ENCODE measurements around the gene PLPP1. TPM values are rescaled to one million over a fixed set of nuclear protein-coding genes. Genes with fewer than 3 reads are reported as not detected.

PLPP1 gene
- total RNA-seq = 33.6 and 36.5 TPM in 2 replicates

DNA sequence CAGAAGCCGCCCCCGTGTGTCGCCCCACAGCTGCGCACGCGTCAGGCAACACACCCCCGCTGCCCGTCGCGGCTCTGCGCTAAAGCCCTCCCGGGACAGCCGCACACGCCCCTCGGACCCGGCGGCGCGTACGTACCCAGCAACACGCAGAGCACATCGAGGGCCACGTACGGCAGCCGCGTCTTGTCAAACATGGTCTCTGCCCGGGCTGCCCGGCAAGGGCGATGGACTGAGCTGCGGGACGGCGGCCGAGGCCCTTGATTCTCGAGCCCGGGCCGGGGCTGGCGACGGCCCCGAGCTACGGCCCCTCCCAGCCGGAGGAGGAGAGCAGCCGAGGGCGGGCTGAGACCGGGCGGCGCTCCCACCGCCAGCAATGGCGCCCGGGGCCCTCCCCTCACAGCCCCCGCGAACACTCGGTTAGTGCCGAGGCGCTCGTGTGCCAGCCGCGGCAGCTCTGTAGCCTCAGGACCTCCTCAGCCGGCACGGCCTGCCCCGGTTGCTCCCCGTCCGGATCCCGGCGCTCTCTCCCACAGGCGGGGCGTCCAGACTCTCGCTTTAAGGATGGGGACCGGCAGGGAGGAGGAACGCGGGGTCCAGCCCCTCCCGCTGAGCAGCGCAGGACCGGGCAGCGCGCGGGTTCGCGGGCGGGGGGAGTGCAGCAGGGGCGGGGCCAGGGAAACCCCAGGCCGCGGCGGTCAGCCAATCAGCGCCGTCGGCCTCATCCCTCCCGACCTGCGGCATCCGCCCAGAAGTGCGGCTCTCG is at the start of gene PLPP1:
TSS of gene PLPP1 (minus strand) at position 529 of the 763 bp plus-strand sequence. CDS start at position 194, 335 bp downstream.
- no peak for DNase-seq (ENCODE audit: extremely low read depth, low read depth, low spot score)

DNA sequence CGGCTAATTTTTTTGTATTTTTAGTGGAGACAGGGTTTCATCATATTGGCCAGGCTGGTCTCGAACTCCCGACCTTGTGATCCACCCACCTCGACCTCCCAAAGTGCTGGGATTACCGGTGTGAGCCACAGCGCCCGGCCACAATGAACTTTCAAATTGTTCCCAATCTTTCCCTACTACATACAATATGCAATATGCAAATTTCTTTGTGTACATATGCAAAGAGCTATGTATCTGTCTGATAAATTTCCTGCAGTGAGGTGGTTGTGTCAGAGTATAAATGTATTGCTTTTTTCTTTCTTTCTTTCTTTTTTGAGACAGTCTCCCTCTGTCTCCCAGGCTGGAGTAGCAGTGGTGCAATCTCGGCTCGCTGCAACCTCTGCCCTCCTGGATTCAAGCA is 48.8 kb upstream of the PLPP1 start:
- DNase-seq (ENCODE audit: extremely low read depth, low read depth, low spot score) = no peak

DNA sequence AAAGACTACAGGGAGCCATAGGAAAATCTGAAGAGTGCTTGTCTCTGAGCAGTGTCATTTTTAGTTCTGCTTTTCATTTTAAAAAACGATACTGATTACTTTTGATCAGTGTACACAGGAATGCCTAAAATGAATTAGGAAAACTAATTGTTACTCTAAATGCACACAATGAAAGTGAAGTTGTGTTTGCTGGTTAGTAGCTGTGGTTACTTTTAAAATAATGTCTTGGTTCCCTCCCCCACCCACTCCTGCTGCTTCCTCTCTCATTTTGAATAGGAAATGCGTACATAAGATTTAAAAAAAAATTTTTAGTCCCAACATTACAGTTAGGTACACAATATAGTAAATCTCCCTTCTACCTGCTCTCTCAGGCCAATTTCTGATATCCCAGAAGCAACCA is 47.5 kb upstream of the PLPP1 start:
- no peak for DNase-seq (ENCODE audit: extremely low read depth, low read depth, low spot score)

DNA sequence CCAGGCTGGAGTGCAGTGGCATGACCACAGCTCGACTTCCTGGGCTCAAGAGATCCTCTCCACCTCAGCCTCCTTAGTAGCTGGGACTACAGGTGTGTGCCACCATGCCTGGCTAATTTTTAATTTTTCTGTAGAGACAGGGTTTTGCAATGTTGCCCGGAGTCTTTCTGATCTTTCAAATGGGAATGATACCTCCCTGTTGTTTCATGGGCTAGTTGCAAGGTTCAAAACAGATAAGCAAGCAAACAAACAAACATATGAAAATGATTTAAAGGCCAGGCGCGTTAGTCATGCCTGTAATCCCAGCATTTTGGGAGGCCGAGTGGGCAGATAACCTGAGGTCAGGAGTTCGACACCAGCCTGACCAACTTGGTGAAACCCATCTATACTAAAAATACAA is 45.3 kb upstream of the PLPP1 start:
- no peak for DNase-seq (ENCODE audit: extremely low read depth, low read depth, low spot score)

DNA sequence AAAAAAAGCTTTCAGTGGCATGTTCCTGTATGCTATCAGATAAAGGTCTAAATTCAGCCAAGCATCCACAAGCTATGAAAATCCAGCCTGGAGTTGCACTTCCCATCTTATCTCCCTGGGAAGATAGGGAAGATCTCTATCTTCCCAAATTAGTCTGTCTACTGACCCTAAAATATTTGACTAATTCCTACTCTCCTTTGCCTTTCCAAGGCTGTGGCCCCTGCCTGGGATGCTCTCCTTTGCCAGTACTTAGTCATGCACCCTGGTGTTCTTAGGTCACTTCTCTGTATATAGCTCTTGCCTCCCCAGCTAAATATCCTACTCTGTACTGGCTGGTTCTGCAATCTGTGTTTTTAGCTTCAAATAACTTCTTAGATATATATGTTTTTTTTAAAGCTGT is 44.0 kb upstream of the PLPP1 start:
- DNase-seq (ENCODE audit: extremely low read depth, low read depth, low spot score) = no peak

DNA sequence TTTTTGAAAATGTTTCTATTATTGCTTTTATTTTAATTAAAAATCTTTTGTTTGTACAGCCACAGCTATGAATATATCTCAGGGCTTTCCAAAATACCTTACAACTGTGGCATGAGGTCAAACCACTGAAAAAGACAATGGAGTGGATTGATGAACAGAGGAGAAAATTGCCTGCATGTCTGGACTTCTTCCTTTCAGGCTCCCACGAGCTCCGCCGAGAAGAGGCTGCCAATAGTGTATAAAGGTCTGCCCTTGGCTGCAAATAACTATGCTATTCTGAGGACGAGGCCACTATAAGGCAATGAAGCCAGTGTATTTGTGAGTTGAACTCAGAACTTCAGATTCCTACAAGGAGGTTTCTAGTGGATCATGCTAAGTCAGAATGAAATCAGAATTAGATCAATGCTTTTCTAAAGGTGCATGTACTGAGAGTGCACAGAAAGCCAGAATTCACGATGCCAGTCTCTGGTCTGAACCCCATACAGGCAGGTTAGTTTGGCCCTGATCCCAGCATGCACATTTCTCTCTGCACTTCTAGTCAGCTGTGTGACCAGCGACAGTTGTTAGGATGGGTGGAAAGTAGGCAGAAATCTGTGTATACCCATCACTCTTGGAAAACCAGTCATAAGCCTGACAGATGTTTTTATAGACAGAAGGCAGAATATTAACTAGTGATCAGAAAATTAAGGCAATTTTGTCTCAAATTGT is 42.7 kb upstream of the PLPP1 start:
- no peak for DNase-seq (ENCODE audit: extremely low read depth, low read depth, low spot score)

DNA sequence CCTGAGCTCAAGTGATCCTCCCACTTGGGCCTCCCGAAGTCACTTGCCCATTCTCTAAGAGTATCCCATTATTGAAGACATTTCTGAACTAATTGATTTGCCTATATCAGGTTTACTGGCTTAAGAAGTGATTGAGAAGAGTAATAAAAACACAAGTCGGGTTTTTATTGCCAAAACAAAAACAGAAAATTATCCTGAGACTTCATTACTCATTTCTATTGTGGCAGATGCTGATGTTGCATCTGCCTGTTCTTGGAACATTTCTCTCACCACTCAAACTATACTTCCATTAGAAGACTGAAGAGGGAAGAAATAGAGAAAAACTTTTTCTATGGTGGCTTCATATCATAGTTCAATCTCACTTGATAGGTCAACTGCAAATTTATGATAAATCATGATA is 41.9 kb upstream of the PLPP1 start:
- DNase-seq (ENCODE audit: extremely low read depth, low read depth, low spot score) = no peak

DNA sequence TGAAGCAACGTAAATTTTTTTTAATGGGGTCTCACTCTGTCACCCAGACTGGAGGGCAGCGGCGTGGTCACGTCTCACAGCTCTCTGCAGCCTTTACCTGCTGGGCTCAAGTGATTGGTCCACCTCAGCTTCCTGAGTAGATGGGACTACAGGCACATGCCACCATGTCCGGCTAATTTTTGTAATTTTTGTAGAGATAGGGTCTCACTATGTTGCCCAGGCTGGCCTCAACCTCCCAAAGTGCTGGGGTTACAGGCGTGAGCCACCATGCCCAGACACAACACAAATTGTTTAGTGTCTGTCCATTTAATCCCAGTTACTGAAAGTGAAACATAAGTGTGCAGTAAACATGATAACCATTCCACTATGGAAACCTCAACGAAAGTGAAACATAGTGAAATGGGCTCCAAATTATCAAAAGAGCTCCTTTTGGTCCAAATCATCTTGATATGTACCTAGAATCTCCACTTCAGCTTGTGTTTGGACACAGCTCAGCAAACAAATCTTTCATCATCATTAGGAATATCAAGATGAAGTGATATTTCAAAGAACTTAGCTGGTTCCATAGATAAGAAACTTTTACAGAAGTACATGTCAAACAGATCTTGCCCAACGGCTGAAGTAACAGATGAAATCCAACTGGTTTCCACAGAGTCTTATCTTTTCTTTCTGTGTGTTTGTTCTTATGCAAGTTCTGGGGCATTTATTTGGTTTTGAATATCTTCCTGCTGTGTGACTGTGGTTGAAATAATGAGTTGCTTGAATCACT is 41.2 kb upstream of the PLPP1 start:
- DNase-seq (ENCODE audit: extremely low read depth, low read depth, low spot score) = no peak

DNA sequence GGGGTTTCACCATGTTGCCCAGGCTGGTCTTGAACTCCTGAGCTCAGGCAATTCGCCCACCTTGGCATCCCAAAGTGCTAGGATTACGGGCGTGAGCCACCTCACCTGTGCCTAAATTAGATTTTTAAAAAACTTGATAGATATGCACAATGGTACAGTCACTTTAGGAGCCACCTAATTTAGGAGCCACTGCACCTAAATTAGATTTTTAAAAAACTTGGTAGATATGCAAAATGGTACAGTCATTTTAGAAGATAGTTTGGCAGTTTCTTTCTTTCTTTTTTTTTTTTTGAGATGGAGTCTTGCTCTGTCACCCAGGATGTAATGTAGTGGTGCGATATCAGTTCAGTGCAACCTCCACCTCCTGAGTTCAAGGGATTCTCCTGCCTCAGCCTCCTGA is 37.8 kb upstream of the PLPP1 start:
- no peak for DNase-seq (ENCODE audit: extremely low read depth, low read depth, low spot score)

DNA sequence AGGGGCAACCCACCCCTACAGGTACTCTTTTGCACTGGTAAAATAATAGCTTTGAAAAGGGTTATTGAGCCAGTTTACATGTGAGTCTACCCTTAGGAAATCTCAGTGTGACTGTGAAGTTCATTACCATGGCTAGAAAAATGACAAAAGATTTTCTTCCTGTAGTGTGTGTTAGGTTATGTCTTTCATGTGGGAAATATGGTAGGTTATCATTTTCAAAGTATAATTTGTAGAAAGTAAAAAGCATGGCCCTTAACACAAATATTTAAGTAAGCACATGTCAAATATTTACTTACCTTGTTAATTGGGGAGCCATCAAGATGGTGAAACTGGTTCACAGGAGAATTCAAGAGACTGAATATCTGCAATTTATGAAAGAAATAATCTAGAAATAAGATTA is 37.3 kb upstream of the PLPP1 start:
- DNase-seq (ENCODE audit: extremely low read depth, low read depth, low spot score) = no peak

DNA sequence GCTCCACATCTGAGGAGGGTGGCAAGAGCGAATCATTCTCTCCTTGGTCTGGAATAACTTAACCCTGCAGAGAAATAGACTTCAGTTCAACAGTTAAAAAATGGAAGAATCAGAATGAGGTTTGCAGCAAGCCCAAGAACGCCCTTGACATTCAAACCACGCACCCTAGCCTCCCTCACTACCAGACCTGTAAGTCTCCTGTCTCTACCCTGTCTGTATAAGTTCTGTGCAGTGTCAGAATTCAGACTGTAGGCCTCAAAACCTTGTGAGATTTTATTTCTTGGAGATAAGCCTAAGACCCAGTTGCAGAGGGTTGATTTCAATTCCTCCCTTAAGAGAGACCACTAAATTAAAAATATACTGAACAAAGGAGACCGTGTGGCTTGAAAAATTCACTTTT is 35.8 kb upstream of the PLPP1 start:
- no peak for DNase-seq (ENCODE audit: extremely low read depth, low read depth, low spot score)

DNA sequence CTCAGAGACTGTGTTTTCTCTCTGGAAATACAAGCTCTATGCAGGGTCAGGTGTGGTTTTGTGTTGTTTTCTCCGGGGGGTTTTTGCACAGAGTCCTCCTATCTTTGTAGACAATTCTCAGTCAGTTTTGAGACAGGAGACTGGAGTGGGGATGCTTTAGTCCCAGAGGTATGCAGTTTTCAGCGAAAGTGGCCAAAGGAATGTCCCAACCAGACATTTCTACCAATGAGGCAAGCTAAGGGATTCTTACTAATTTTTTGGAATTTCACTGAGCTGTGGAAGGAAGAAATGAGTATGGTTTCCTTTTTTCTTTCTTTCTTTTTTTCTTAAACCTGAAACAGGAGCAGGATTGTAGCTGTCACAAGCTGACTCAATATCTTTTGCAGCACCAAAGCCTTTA is 35.3 kb upstream of the PLPP1 start:
- DNase-seq (ENCODE audit: extremely low read depth, low read depth, low spot score) = no peak

DNA sequence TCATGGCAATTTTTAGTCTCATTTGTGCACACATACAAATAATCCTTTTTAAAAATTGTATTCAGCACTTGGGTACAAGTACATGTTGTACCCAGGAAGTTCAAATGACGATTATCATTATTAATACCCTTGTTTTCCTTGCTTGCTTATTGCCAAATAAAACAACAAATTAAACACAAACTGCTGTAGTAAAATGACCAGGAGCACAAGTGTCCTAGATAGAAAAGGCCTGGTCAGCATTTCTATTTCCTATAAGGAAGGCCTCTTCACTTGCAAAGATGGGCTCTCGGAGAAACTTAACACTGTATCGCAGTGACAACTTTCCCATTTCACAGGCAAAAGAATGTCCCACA is 34.7 kb upstream of the PLPP1 start:
- DNase-seq (ENCODE audit: extremely low read depth, low read depth, low spot score) = no peak

DNA sequence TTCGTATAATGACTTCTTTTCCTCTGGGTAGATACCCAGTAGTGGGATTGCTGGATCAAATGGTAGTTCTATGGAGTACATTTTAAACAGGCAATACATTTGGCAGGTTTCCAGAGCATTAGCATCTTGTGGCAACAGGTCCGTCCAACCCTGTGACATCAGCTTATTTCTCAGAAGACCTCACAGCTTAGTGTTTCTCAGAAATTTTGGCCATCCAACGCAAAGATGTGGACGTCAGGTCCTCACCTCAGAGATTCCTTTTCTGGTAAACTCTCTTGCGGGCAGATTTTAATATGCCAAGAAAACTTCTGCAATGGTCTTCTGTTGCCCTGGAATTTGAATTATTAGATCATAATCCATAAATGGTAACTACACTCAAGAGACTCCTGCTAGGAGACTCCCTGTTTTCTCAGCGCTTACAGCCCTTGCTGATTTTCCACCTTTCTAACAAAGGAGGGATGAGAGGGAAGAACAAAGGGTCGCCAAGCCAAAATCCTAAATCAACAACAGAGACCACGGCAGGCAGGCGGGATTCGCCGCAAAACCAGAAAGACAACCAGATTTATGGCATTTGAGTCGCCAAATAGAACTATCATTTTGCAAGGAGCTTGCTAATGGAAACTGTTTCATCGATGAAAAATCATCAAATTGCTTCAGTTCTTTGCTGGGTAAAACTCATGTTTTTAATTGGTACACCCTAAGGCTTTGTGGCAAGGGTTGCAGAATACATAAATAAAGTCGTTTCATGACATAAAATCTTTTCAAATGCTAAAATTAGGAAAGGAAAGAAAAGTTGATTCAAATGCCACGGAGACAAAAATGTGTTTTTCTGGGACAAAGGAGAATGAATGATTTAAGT is 34.1 kb upstream of the PLPP1 start:
- no peak for DNase-seq (ENCODE audit: extremely low read depth, low read depth, low spot score)

DNA sequence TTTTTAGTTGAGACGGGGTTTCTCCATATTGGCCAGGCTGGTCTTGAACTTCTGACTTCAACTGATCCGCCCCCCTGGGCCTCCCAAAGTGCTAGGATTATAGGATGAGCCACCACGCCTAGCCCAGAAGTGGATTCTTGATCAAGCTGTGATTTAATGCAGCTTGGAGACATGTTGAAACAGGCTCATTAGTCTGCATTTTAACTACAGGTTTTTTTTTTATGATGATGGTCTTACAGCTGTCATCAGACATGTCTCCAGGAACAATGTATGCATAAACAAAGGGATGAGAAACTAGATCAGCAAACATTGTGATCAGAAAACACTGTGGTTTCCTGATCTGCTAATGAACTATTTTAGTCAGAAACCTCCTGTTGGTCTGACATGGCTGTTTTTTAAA is 30.0 kb upstream of the PLPP1 start:
- no peak for DNase-seq (ENCODE audit: extremely low read depth, low read depth, low spot score)

DNA sequence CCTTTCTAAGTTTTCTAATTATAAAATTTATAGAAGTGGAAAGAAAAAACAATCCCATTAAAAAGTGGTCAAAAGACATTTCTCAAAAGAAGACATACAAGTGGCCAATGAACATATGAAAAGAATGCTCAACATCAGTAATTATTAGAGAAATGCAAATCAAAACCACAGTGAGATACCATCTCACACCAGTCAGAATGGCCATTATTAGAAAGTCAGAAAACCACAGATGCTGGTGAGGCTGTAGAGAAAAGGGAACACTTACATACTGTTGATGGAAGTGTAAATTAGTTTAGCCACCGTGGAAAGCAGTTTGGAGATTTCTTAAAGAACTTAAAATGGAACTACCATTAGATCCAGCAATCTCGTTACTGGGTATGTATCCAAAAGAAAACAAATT is 23.7 kb upstream of the PLPP1 start:
- no peak for DNase-seq (ENCODE audit: extremely low read depth, low read depth, low spot score)

DNA sequence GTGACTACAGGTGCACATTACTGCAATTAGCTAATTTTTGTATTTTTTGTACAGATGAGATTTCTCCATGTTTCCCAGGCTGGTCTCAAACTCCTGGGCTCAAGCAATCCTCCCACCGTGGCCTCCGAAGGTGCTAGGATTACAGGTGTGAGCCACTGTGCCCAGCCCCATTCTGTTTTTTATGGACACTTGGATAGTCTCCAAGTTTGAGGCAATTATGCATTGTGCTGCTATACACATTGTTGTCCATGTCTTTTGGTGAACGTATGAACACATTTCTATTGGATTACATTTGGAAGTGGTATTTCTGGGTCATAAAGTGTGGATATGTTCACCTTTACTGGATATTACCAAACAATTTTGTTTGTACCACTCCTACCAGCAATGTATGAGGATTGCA is 22.4 kb upstream of the PLPP1 start:
- DNase-seq (ENCODE audit: extremely low read depth, low read depth, low spot score) = no peak

DNA sequence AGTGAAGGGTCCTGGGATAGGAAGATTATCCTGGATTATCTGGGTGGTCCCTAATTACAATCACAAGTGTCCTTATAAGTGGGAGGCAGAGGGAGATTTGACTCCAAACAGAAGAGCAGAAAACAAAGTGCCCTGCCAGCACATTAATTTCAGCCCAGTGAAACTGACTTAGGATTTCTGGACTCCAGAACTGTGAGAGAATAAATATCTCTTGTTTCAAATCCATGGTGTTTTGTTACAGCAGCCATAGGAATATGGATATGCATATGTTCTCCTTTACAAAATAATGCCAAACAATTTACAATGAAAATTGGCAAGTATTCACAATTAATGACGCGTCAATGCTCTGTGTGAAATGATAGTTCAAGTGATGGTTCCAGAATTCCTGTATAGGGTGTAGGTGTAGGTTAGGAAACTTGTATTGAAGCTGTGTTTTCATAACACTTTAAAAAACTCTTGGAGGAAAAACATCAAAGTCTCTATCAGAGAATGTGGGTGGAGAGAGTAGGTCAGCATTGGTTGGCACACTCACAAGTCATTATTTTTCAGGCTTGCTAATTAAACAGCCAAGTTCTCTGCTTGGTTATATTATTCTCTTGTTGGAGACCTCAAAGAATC is 19.9 kb upstream of the PLPP1 start:
- no peak for DNase-seq (ENCODE audit: extremely low read depth, low read depth, low spot score)

DNA sequence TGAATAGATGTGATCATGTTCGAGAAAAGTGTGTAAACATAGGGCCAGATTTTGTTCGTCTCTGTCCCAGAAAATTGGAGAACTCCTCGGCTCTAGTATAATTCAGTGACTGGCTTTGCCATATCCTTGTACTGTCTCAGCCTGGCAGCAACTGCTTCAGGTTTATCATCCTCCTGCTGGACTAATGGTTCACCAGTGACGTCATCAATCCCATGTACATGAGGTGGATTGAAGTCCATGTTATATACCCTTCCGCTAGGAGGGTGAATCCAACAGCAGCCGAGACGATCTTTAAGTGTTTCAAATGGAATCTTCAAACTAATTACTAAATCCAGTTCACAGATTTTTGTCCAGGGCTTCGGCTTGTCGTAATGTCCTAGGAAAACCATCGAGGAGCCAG is 17.1 kb upstream of the PLPP1 start:
- DNase-seq (ENCODE audit: extremely low read depth, low read depth, low spot score) = no peak

DNA sequence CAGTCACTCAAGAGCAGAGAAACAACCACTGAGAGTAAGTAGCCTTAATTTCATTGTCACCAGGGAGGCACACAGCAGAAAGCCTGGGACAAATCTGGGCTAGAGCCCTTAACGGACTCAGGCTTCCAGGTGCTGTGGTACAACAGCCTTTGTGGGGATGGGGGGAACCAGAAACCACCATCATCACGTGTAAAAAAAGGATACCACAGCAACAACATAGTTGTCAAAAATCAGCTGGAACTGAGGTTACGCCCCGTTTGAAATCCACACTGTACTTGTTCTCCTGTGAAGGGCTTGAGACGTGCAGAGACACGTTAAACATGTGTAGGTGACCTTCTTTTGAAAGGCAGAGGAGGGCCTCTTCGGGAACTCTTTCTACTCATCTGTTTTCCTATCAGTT is 16.6 kb upstream of the PLPP1 start:
- DNase-seq (ENCODE audit: extremely low read depth, low read depth, low spot score) = no peak

DNA sequence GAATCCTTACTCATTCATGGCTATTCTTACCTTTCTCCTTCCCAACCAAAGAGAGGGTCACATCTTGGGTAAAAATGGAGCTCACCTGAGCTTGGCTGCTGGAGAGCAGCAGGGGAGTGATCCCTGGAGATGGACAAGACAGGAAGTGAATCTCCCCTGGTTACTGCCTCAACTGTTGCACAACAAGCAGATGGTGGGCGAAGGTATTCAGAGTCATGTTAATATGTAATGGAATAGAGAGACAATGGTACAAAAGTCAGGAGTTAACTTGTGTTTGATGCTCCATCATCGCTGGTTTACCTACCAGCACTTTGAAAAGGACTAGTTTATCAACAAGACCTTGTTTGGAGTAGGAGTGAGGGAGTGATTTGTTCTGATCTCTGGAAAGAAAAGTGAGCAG is 13.0 kb upstream of the PLPP1 start:
- DNase-seq (ENCODE audit: extremely low read depth, low read depth, low spot score) = no peak

Measured in glomerular endothelial cell (primary cell).